Fibroblast of the aortic adventitia (primary cell): ENCODE data around the gene GADD45G. TPM values are rescaled to one million over a fixed set of nuclear protein-coding genes. Genes with fewer than 3 reads are reported as not detected.
A peak's percentile ranks its signal among the peaks of the same experiment; 100 is the strongest.

Source experiments
- DNase-seq: peaks from one replicate; pipeline ENCODE4 v3.0.0-alpha.2; 2010; ENCODE audit warnings: low read depth
- H3K4me3 ChIP-seq: 2 replicates; pipeline ENCODE4 v1.5.1; 2011; ENCODE audit warnings: low read depth, mild to moderate bottlenecking, control low read depth, low read length, moderate library complexity
- CTCF ChIP-seq: IDR thresholded peaks from 2 replicates; pipeline ENCODE4 v1.5.1; 2011; ENCODE audit warnings: mild to moderate bottlenecking, low read length, control low read depth, inconsistent platforms; ENCODE audit not compliant: insufficient read depth
- total RNA-seq: library from RNA; depleted of rRNA; stranded (reverse); fragments of >200 nt; gene quantifications from 2 replicates; pipeline ENCODE4 v1.2.3, GENCODE V29; 2012; ENCODE audit warnings: low replicate concordance

Gene GADD45G
- total RNA-seq, 1 donor: 0.36 TPM

GRCh38 chr9:89563571-89564345 lies 41.1 kb upstream of the GADD45G start:
- TF ChIP-seq CTCF: no peak
- H3K4me3 ChIP-seq: no peak overlapping the region
- no peak for DNase-seq

GRCh38 chr9:89564346-89564878 lies 40.4 kb upstream of the GADD45G start:
- no peak overlapping the region for H3K4me3 ChIP-seq

GRCh38 chr9:89567649-89568048 lies 37.2 kb upstream of the GADD45G start:
- H3K4me3 ChIP-seq: no peak overlapping the region
- no peak for DNase-seq
- TF ChIP-seq CTCF: no peak

More at GRCh38 chr9:89564346-89564878, 40.4 kb upstream of the GADD45G start:
- DNase-seq: no peak
- no peak for TF ChIP-seq CTCF

GRCh38 chr9:89574309-89574708 lies 30.5 kb upstream of the GADD45G start:
- no peak overlapping the region for H3K4me3 ChIP-seq
- DNase-seq: no peak
- no peak for TF ChIP-seq CTCF

- peak; percentile 50 for TF ChIP-seq CTCF
- peak; percentile 66 for DNase-seq
- no peak overlapping the region for H3K4me3 ChIP-seq
These were observed 28.4 kb upstream of the GADD45G start for GRCh38 chr9:89576404-89576839.

- no peak overlapping the region for H3K4me3 ChIP-seq
- no peak for DNase-seq
- no peak for TF ChIP-seq CTCF
These were observed 27.4 kb upstream of the GADD45G start for GRCh38 chr9:89577363-89577762.
